D341Med (cell line): Measurements from ENCODE around the gene ANO2.

Experiments used
- DNase-seq: peaks from one replicate; pipeline ENCODE4 v3.0.0; 2012; ENCODE audit warnings: low spot score

The ANO2 gene

DNA sequence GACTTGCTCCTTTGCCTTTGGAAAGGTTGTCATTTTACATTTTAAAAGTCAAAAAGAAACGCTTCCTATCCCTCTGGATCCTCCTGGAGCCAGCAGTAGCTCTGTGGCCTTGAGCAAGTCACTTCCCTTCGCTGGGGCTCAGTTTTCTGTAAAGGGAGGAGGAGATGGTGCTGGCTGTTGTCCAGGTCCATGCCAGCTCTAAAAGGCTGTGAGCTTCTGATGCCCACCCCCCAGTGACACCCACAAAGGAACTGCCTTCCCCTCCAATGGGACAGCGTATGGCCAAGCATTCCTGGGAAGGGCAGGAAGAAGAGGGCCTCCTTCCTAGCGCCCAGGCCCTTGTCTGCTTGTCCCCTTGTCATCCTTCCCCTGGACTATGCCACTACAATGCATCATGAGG, 431.7 kb downstream of the ANO2 start:
- no peak for DNase-seq
